Activated CD8-positive, alpha-beta T cell treated with anti-CD3 and anti-CD28 coated beads, Interleukin-2, amount 10 ng/mL, durations not matched to agents 7 days and 5 days (primary cell): ENCODE data around the gene CEP162. TPM values are rescaled to one million over a fixed set of nuclear protein-coding genes. Genes with fewer than 3 reads are reported as not detected.
"Not testable (repeated sequence)": the region's sequence is repeated elsewhere in the genome, so short reads cannot be mapped to it uniquely, and the experiment has no call there.

Experiments used
- ATAC-seq: fragments of 150-1000 bp; cut with Tn5 transposase; one replicate; pipeline ENCODE4 v1.10.0; 2021; ENCODE audit warnings: moderate library complexity
- CTCF ChIA-PET: fragments of 350-600 bp; sonication (Branson Sonifier 250); formaldehyde crosslinking; loops from one replicate; lab custom pipeline; 2021; ENCODE audit warnings: antibody characterized with exemption; lab: Charles Lee
- POLR2A ChIA-PET: fragments of 350-600 bp; sonication (Branson Sonifier 250); formaldehyde crosslinking; loops from one replicate; lab custom pipeline; 2021; ENCODE audit warnings: antibody characterized with exemption; lab: Charles Lee
- DNase-seq: peaks from one replicate; pipeline ENCODE4 v3.0.0-alpha.2; 2020
- H3K27ac Mint-ChIP-seq: one replicate; pipeline ENCODE4 v1.8.0; 2021; ENCODE audit warnings: mild to moderate bottlenecking, mixed read lengths
- H3K27me3 Mint-ChIP-seq: one replicate; pipeline ENCODE4 v1.8.0; 2021; ENCODE audit warnings: low read depth, mixed read lengths
- H3K36me3 Mint-ChIP-seq: one replicate; pipeline ENCODE4 v1.8.0; 2021; ENCODE audit warnings: low read depth, mixed read lengths
- H3K4me1 Mint-ChIP-seq: one replicate; pipeline ENCODE4 v1.8.0; 2021; ENCODE audit warnings: low read depth, mixed read lengths
- H3K4me3 Mint-ChIP-seq: one replicate; pipeline ENCODE4 v1.8.0; 2021; ENCODE audit warnings: mild to moderate bottlenecking, mixed read lengths
- H3K9me3 Mint-ChIP-seq: one replicate; pipeline ENCODE4 v1.8.0; 2022; ENCODE audit warnings: mixed read lengths; ENCODE audit not compliant: insufficient read depth
- total RNA-seq, 2 experiments: library from RNA; stranded (reverse); gene quantifications; one replicate each; pipeline ENCODE4 v1.2.3, GENCODE V29; 2021

The CEP162 gene
- total RNA-seq, 2 experiments from 2014 or later, result 7.7 to 8.5 TPM

DNA sequence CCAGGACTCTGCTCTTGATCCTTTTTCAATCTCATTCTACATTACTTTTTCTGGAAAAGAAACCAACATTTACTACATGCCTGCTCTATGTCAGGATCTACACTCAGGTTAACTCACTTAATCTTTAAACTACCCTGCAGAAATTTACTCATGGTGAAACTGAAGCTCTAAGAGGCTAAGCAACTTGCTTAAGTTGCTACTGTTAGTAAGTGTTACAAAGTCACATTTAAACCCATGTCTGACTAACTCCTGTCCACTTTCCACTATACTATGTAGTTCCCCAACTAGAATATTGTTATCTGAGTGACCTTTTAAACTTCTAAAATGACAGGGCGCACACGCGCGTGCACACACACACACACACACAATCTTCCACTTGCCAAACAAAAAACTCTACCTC, 5.0 kb downstream of the CEP162 start:
- ChIA-PET POLR2A (no interaction called here), CTCF (interaction anchor here (1.3 kb wide), 1 partner anchor 607 kb away, joined by 5 read pairs; no protein-coding TSS in a partner anchor)
- ATAC-seq (no peak), DNase-seq (no peak)
- Mint-ChIP-seq H3K4me3 (no peak overlapping the region), H3K36me3 (no peaks in the 10 kb centered on the region), H3K27ac (no peak overlapping the region), H3K27me3 (no peaks in the 10 kb centered on the region), H3K9me3 (no peaks in the 10 kb centered on the region), H3K4me1 (peaks cover 15% of the 10 kb centered on the region)

- no peaks in the 10 kb centered on the region for H3K36me3 Mint-ChIP-seq
- H3K27me3 Mint-ChIP-seq, result no peaks in the 10 kb centered on the region
- H3K4me3 Mint-ChIP-seq, result no peak overlapping the region
- no peak for DNase-seq
- ChIA-PET CTCF (interaction anchor here (0.7 to 1.7 kb wide), 6 partner anchors 335 to 1008 kb away, joined by 3 to 6 read pairs (median 4); no protein-coding TSS in a partner anchor), POLR2A (no interaction called here)
- peaks cover 4% of the 10 kb centered on the region for H3K4me1 Mint-ChIP-seq
- H3K9me3 Mint-ChIP-seq, result no peaks in the 10 kb centered on the region
- no peak overlapping the region for H3K27ac Mint-ChIP-seq
- no peak for ATAC-seq
Measured at GRCh38 chr6:84220809-84221409, 6.5 kb downstream of the CEP162 start.

GRCh38 chr6:84218091-84218490, 9.4 kb downstream of the CEP162 start:
- ChIA-PET CTCF (interaction anchor here (2.0 kb wide), 2 partner anchors 10 kb away, joined by 8 to 10 read pairs; partner anchors contain the start of gene CEP162), POLR2A (interaction anchor here (1.1 kb wide), 1 partner anchor 9 kb away, joined by 3 read pairs; no protein-coding TSS in a partner anchor)
- Mint-ChIP-seq H3K27me3 (no peaks in the 10 kb centered on the region), H3K27ac (no peak overlapping the region), H3K36me3 (no peaks in the 10 kb centered on the region), H3K4me3 (no peak overlapping the region), H3K9me3 (no peaks in the 10 kb centered on the region), H3K4me1 (no peaks in the 10 kb centered on the region)
- ATAC-seq (no peak), DNase-seq (no peak)

DNA sequence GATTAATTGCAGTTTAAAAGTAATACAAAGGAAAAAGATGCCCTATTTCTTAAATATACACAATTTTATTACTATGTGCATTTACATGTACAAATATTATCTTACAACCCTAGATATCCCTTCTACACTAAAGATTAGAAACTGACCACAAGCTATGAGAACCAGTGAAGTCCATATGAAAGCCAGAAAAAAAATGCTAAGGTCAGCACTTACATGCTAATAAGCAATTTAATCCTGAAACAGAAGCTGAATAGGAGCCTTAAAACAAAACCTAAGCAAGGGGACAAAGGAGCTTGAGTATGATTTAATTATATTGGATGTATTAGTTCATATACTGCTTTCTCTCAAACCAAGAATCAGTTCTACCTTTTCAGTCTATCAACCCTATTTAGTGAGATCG, 14.2 kb downstream of the CEP162 start:
- Mint-ChIP-seq H3K36me3 (peaks cover 6% of the 10 kb centered on the region), H3K4me3 (no peak overlapping the region), H3K9me3 (no peaks in the 10 kb centered on the region), H3K27me3 (no peaks in the 10 kb centered on the region), H3K27ac (no peak overlapping the region), H3K4me1 (no peaks in the 10 kb centered on the region)
- ChIA-PET CTCF (interaction anchor here (1.5 to 1.7 kb wide), 2 partner anchors 14 to 1146 kb away, joined by 3 to 9 read pairs; partner anchors contain the start of genes CEP162 and DOP1A), POLR2A (no interaction called here)
- ATAC-seq, result no peak
- no peak for DNase-seq

DNA sequence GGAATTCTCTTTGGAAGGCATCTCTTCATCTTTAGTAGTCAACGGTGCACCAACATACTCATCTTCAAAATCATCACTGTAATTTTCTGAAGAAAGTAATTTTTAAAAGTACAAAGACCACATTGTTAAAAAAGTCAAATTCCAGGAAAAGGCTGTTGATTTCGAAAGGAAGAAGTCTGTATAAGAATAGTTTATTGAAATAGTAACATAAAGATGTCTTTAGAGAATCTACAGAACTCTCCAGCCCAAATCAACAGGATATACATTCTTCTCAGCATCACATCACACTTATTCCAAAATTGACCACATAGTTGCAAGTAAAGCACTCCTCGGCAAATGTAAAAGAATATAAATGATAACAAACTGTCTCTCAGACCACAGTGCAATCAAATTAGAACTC, 23.4 kb downstream of the CEP162 start:
- no peak overlapping the region for H3K27ac Mint-ChIP-seq
- ATAC-seq (no peak), DNase-seq (no peak)
- no peaks in the 10 kb centered on the region for H3K27me3 Mint-ChIP-seq
- H3K9me3 Mint-ChIP-seq, result no peaks in the 10 kb centered on the region
- peaks cover 23% of the 10 kb centered on the region for H3K36me3 Mint-ChIP-seq
- no peaks in the 10 kb centered on the region for H3K4me1 Mint-ChIP-seq
- CTCF ChIA-PET, result no interaction called here
- POLR2A ChIA-PET, result interaction anchor here (0.6 kb wide), 1 partner anchor 568 kb away, joined by 6 read pairs; no protein-coding TSS in a partner anchor
- H3K4me3 Mint-ChIP-seq, result no peak overlapping the region

DNA sequence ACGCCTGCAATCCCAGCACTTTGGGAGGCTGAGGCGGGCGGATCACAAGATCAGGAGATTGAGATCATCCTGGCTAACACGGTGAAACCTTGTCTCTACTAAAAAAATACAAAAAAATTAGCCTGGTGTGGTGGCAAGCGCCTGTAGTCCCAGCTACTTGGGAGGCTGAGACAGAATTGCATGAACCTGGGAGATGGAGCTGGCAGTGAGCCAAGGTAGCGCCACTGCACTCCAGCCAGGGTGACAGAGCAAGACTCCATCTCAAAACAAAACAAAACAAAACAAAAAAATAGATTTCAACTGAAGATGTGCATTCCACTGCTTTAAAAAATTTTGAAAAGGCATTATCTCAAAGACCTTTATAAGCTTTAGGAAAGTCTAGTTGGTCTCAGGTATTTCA, 27.5 kb downstream of the CEP162 start:
- H3K9me3 Mint-ChIP-seq, DNase-seq, ATAC-seq, H3K4me1 Mint-ChIP-seq, CTCF ChIA-PET, POLR2A ChIA-PET, H3K4me3 Mint-ChIP-seq, H3K27ac Mint-ChIP-seq, H3K27me3 Mint-ChIP-seq: not testable (repeated sequence)
- H3K36me3 Mint-ChIP-seq, result peaks cover 23% of the 10 kb centered on the region

- Mint-ChIP-seq H3K27ac (no peak overlapping the region), H3K36me3 (peaks cover 23% of the 10 kb centered on the region), H3K4me3 (no peak overlapping the region), H3K4me1 (no peaks in the 10 kb centered on the region), H3K27me3 (no peaks in the 10 kb centered on the region), H3K9me3 (no peaks in the 10 kb centered on the region)
- DNase-seq (no peak), ATAC-seq (no peak)
- POLR2A ChIA-PET, result no interaction called here
- CTCF ChIA-PET, result interaction anchor here (1.4 kb wide), 1 partner anchor 30 kb away, joined by 4 read pairs; no protein-coding TSS in a partner anchor
Measured at GRCh38 chr6:84197708-84198107, 29.7 kb downstream of the CEP162 start.

DNA sequence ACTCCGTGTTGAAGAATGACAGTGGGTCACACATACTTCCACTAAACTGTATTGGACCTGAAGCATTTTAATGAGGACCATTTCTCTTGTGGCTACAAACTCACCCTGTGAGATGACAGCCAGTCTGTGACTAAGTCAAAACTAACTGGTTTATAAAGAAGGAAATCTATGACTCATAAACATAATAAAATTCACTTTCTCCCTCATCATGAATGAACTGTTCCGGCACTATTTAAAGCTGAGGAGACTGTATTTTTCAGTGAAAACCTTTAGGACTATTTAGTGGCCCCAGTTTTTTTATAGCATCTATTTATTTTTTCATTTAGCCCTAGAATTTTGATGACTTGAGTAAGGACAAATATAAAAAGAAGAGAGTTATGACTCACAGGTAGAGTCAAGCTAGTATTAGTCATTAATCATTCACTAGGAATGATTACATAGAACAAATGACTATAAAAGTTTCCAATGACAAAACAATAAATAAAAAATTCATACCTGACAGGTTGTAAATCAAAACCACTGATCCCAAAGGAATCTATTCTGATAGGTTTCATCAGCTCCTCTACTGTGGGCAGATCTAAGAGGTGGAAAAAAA, 34.2 kb downstream of the CEP162 start:
- Mint-ChIP-seq H3K27me3 (no peaks in the 10 kb centered on the region), H3K36me3 (peaks cover 42% of the 10 kb centered on the region), H3K27ac (no peak overlapping the region), H3K4me1 (no peaks in the 10 kb centered on the region), H3K9me3 (no peaks in the 10 kb centered on the region), H3K4me3 (no peak overlapping the region)
- POLR2A ChIA-PET, result no interaction called here
- ATAC-seq, result no peak
- CTCF ChIA-PET, result no interaction called here
- DNase-seq, result no peak

- ATAC-seq (no peak), DNase-seq (no peak)
- ChIA-PET CTCF (no interaction called here), POLR2A (no interaction called here)
- Mint-ChIP-seq H3K4me1 (no peaks in the 10 kb centered on the region), H3K27me3 (no peaks in the 10 kb centered on the region), H3K4me3 (no peak overlapping the region), H3K36me3 (peaks cover 39% of the 10 kb centered on the region), H3K27ac (no peak overlapping the region), H3K9me3 (no peaks in the 10 kb centered on the region)
Measured at GRCh38 chr6:84191802-84192201, 35.6 kb downstream of the CEP162 start.

DNA sequence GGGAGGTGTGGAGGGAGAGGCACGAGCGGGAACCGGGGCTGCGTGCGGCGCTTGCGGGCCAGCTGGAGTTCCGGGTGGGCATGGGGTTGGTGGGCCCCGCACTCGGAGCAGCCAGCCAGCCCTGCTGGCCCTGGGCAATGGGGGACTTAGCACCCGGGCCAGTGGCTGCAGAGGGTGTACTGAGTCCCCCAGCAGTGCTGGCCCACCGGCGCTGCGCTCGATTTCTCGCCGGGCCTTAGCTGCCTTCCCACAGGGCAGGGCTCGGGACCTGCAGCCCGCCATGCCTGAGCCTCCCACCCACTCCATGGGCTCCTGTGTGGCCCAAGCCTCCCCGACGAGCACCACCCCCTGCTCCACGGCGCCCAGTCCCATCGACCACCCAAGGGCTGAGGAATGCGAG, 38.1 kb downstream of the CEP162 start:
- H3K4me1 Mint-ChIP-seq, DNase-seq, ATAC-seq, H3K9me3 Mint-ChIP-seq, H3K4me3 Mint-ChIP-seq, CTCF ChIA-PET, H3K27me3 Mint-ChIP-seq, POLR2A ChIA-PET, H3K27ac Mint-ChIP-seq: not testable (repeated sequence)
- H3K36me3 Mint-ChIP-seq, result peaks cover 30% of the 10 kb centered on the region

DNA sequence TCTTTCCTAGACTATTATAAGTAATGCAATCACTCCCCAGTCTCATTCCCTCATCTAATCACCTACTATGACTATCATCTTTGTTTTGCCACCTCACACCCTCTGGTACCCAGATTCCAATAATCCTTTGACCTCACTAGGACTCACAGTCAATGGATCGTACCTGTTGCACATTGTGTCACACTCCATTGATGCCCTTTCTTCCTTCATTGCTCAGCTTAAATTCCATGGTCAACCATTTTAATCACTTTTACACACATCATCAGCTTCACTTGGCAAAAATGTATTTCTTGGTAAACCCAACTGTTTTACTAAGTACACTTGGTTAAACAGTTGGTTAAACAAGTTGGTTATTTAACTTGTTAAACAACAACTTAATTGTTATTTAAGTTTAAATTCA, 44.0 kb downstream of the CEP162 start:
- H3K36me3 Mint-ChIP-seq, result peaks cover 4% of the 10 kb centered on the region
- no peaks in the 10 kb centered on the region for H3K9me3 Mint-ChIP-seq
- H3K4me3 Mint-ChIP-seq, result no peak overlapping the region
- no peak for ATAC-seq
- H3K27me3 Mint-ChIP-seq, result no peaks in the 10 kb centered on the region
- no peak for DNase-seq
- H3K4me1 Mint-ChIP-seq, result no peaks in the 10 kb centered on the region
- POLR2A ChIA-PET, result no interaction called here
- CTCF ChIA-PET, result no interaction called here
- no peak overlapping the region for H3K27ac Mint-ChIP-seq

GRCh38 chr6:84182001-84182400, 45.4 kb downstream of the CEP162 start:
- Mint-ChIP-seq H3K9me3 (no peaks in the 10 kb centered on the region), H3K4me1 (no peaks in the 10 kb centered on the region), H3K27ac (no peak overlapping the region), H3K36me3 (peaks cover 4% of the 10 kb centered on the region), H3K27me3 (no peaks in the 10 kb centered on the region), H3K4me3 (no peak overlapping the region)
- DNase-seq (no peak), ATAC-seq (no peak)
- CTCF ChIA-PET, result no interaction called here
- POLR2A ChIA-PET, result no interaction called here
